ENCODE results near the gene DLGAP3. TPM values are rescaled to one million over a fixed set of nuclear protein-coding genes. Genes with fewer than 3 reads are reported as not detected.
A peak's percentile ranks its signal among the peaks of the same experiment; 100 is the strongest.

The DLGAP3 gene
- total RNA-seq (2016; rRNA removed; fragmentation: Illumina TruSeq; extraction: Trizol) (0.04 and 0.06 TPM in 2 replicates), polyA plus RNA-seq (2011; rRNA removed) (0.03 and 0.12 TPM in 2 replicates), polyA minus RNA-seq (2011; rRNA and poly(A)+ RNA removed; ENCODE audit: low replicate concordance) (0.30 TPM in 1 of 2 replicates, not detected in the other), Bru-seq, nascent RNA (percentile 14 among the genes with signal in this experiment), BruChase-seq, experiment 1, labeled RNA remaining after a 6-hour chase (percentile 11 among the genes with signal in this experiment), BruChase-seq, experiment 2, labeled RNA remaining after a 2-hour chase (percentile 15 among the genes with signal in this experiment)
- not detected in 2 replicates for total RNA-seq (2016; cell fraction: cytosol; rRNA removed; fragmentation: Illumina TruSeq; extraction: Trizol; ENCODE audit: low read depth)
- total RNA-seq (2016; cell fraction: insoluble cytoplasmic fraction; rRNA removed; fragmentation: Illumina TruSeq; extraction: Trizol), result 0.04 TPM in 1 of 2 replicates, not detected in the other
- total RNA-seq (2016; cell fraction: membrane; rRNA removed; fragmentation: Illumina TruSeq; extraction: Trizol), result 0.03 and 0.07 TPM in 2 replicates
- total RNA-seq (2016; cell fraction: nucleus; rRNA removed; fragmentation: Illumina TruSeq; extraction: Trizol), result not detected in 2 replicates
- polyA plus RNA-seq (2011; cell fraction: cytosol; rRNA removed), result 0.03 TPM in 2 replicates
- 0.11 and 0.14 TPM in 2 replicates for polyA plus RNA-seq (2011; cell fraction: nucleus; rRNA removed)
- 0.04 TPM in 1 of 2 replicates, not detected in the other for polyA plus RNA-seq (2012)
- 0.28 TPM in 1 of 2 replicates, not detected in the other for polyA plus RNA-seq (2016; cell fraction: cytosol; fragmentation: Illumina TruSeq; extraction: Trizol; ENCODE audit: low read depth)
- polyA plus RNA-seq (2016; cell fraction: insoluble cytoplasmic fraction; fragmentation: Illumina TruSeq; extraction: Trizol; ENCODE audit: low read depth), result 0.05 and 0.10 TPM in 2 replicates
- 0.07 TPM in 1 of 2 replicates, not detected in the other for polyA plus RNA-seq (2016; cell fraction: membrane; fragmentation: Illumina TruSeq; extraction: Trizol; ENCODE audit: low read depth)
- 0.95 TPM in 1 of 2 replicates, not detected in the other for polyA plus RNA-seq (2016; cell fraction: nucleus; fragmentation: Illumina TruSeq; extraction: Trizol; ENCODE audit: insufficient read depth, low read depth)
- not detected in 2 replicates for polyA minus RNA-seq (2011; cell fraction: cytosol; rRNA and poly(A)+ RNA removed)
- 0.12 TPM in 1 of 2 replicates, not detected in the other for polyA minus RNA-seq (2011; cell fraction: nucleus; rRNA and poly(A)+ RNA removed)
- long read RNA-seq, experiment 1, result 0 reads
- long read RNA-seq, experiment 2, partial matches to known transcripts, result 1 of 4 reads
- long read RNA-seq, experiment 2, other reads (novel, unspliced or antisense), result 1 of 4 reads

- Histone ChIP-seq H3K9me3 (ENCODE audit: low read length) (no peaks in the 10 kb centered on the region), H2AFZ (ENCODE audit: low read length) (no peak within 1 kb of the TSS), H3K79me2 (ENCODE audit: insufficient read depth, low read length) (no peaks in the 10 kb centered on the region), H4K20me1 (ENCODE audit: insufficient read depth, low read length) (no peaks in the 10 kb centered on the region), H3K4me3 (replicated peaks in 1 of 3; ENCODE audit: insufficient read depth in 1 of 3, low read depth in 2 of 3, low read length in 3 of 3) (peak within 1 kb of the TSS; percentile 40 to 70 (median 54)), H3K9ac (ENCODE audit: insufficient read depth, low read depth, low read length) (no peak within 1 kb of the TSS), H3K27me3 (ENCODE audit: control insufficient read depth in 1 of 2, insufficient read depth in 2 of 2, low read length in 2 of 2) (peaks cover 7 to 48% of the 10 kb centered on the region in 2 experiments; a peak in 4 of 5 replicates), H3K36me3 (replicated peaks in 1 of 2; ENCODE audit: control insufficient read depth in 1 of 2, insufficient read depth in 2 of 2, low read length in 2 of 2) (no peaks in the 10 kb centered on the region), H3K27ac (ENCODE audit: extremely low read length, insufficient read depth, low read length) (no peak within 1 kb of the TSS), H3K4me2 (ENCODE audit: low read depth, low read length) (peak within 1 kb of the TSS; percentile 68), H3K4me1 (ENCODE audit: insufficient read depth, low read length) (peaks cover 6% of the 10 kb centered on the region)
- DNase-seq (ENCODE audit: low spot score) (no peak), FAIRE-seq (no peak), ATAC-seq (peak; percentile 37)
- in situ Hi-C loops (cut with HindIII; ENCODE audit: extremely low pct_ligation_motif_present, low pct_unique_long_range_greater_than_20kb) (no loop called here), intact Hi-C loops (cut with micrococcal nuclease; ENCODE audit: unreplicated experiment) (no loop called here)
- ChIA-PET POLR2A (no interaction called here), CTCF (ENCODE audit: low intra/inter-chr PET ratio, low total read pairs) (no interaction called here)
- 10% methylated on average over 2 of the region's 50 CpGs for WGBS (ENCODE audit: low lambda C conversion rate)
- no TSS peak for BruUV-seq (replicated peaks)
- TF ChIP-seq HNRNPK (IDR thresholded peaks at IDR 0.05; ENCODE audit: low read depth, low read length, poor library complexity, severe bottlenecking), result peak; percentile 49
- TF ChIP-seq ZNF776 (CRISPR knock-in tag; IDR thresholded peaks at IDR 0.05), result no peak
- peak; percentile 96 for TF ChIP-seq PRDM15 (CRISPR knock-in tag; IDR thresholded peaks at IDR 0.05)
- no peak for TF ChIP-seq CEBPG (CRISPR knock-in tag; IDR thresholded peaks at IDR 0.05)
- TF ChIP-seq NFKB2 (CRISPR knock-in tag; IDR thresholded peaks at IDR 0.05; ENCODE audit: borderline replicate concordance), result no peak
- TF ChIP-seq MNT (IDR thresholded peaks at IDR 0.05), result no peak
- TF ChIP-seq KDM5A (IDR thresholded peaks at IDR 0.05; ENCODE audit: borderline replicate concordance, low read length), result no peak
- no peak for TF ChIP-seq ZSCAN22 (CRISPR knock-in tag; IDR thresholded peaks at IDR 0.05)
- TF ChIP-seq CTCF (CRISPR knock-in tag; IDR thresholded peaks at IDR 0.05), result no peak
- no peak for TF ChIP-seq NR0B2 (CRISPR knock-in tag; IDR thresholded peaks at IDR 0.05)
Observed at GRCh38 chr1:34929497-34929852, at the start of gene DLGAP3. Gene DLGAP3 (minus strand): TSS chr1:34929650. CDS start chr1:34905383, 24,267 bp downstream.

Data from HepG2 (cell line).